Measurements from ENCODE around the gene OMP.

OMP gene

DNA sequence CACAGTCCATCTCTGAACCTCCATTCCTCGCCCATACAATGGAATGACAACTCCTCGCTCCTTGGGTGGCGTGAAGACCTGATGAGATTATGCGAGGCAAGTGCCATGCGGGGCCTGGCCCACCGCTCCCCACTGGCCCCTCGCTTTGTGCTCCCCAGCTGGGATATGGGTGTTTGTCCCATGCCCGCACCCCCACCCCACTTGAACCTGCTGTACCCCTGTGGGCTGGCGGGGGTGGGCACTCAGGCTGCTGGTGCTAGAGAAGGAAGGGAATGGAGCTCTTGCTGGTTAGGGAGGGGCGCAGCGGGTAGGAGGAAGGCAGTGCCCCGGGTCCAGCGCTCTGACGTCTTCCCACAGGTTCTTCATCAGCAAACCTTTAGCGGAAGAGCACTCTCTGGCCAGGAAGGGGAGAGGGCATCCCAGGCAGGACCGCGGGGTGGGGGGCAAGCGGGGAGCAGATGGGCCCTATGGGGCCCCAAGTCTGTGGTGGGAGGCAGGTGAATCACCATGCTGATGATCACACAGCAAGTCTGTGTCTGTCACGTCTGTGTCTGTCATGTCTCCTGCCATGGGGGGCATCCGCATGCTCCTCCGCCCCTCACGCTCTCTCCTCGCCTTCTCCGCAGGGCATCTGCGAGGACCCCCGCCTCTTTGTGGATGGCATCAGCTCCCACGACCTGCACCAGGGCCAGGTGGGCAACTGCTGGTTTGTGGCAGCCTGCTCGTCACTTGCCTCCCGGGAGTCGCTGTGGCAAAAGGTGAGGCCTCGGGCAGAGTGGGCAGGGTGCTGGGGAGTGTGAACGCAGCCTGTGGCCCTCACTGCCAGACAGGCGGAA lies 9.4 kb upstream of the OMP start:
- no peak for TF ChIP-seq ZNF433 (tag by site-specific recombination; IDR thresholded peaks at IDR 0.05; ENCODE audit: low read depth)
- TF ChIP-seq ZNF549 (tag by site-specific recombination; IDR thresholded peaks at IDR 0.05), result no peak
- TF ChIP-seq TCF7L2 (IDR thresholded peaks at IDR 0.05; ENCODE audit: borderline replicate concordance, low read depth, low read length), result no peak
- TF ChIP-seq ZNF660 (tag by site-specific recombination; IDR thresholded peaks at IDR 0.05), result no peak
- TF ChIP-seq ZNF473 (tag by site-specific recombination; IDR thresholded peaks at IDR 0.05), result no peak
- TF ChIP-seq, protein P1, sequence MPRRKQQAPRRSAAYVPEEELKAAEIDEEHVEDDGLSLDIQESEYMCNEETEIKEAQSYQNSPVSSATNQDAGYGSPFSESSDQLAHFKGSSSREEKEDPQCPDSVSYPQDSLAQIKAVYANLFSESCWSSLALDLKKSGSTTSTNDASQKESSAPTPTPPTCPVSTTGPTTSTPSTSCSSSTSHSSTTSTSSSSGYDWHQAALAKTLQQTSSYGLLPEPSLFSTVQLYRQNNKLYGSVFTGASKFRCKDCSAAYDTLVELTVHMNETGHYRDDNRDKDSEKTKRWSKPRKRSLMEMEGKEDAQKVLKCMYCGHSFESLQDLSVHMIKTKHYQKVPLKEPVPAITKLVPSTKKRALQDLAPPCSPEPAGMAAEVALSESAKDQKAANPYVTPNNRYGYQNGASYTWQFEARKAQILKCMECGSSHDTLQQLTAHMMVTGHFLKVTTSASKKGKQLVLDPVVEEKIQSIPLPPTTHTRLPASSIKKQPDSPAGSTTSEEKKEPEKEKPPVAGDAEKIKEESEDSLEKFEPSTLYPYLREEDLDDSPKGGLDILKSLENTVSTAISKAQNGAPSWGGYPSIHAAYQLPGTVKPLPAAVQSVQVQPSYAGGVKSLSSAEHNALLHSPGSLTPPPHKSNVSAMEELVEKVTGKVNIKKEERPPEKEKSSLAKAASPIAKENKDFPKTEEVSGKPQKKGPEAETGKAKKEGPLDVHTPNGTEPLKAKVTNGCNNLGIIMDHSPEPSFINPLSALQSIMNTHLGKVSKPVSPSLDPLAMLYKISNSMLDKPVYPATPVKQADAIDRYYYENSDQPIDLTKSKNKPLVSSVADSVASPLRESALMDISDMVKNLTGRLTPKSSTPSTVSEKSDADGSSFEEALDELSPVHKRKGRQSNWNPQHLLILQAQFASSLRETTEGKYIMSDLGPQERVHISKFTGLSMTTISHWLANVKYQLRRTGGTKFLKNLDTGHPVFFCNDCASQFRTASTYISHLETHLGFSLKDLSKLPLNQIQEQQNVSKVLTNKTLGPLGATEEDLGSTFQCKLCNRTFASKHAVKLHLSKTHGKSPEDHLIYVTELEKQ (tag by site-specific recombination; IDR thresholded peaks at IDR 0.05; ENCODE audit: borderline replicate concordance), result no peak
- TF ChIP-seq, protein P2, sequence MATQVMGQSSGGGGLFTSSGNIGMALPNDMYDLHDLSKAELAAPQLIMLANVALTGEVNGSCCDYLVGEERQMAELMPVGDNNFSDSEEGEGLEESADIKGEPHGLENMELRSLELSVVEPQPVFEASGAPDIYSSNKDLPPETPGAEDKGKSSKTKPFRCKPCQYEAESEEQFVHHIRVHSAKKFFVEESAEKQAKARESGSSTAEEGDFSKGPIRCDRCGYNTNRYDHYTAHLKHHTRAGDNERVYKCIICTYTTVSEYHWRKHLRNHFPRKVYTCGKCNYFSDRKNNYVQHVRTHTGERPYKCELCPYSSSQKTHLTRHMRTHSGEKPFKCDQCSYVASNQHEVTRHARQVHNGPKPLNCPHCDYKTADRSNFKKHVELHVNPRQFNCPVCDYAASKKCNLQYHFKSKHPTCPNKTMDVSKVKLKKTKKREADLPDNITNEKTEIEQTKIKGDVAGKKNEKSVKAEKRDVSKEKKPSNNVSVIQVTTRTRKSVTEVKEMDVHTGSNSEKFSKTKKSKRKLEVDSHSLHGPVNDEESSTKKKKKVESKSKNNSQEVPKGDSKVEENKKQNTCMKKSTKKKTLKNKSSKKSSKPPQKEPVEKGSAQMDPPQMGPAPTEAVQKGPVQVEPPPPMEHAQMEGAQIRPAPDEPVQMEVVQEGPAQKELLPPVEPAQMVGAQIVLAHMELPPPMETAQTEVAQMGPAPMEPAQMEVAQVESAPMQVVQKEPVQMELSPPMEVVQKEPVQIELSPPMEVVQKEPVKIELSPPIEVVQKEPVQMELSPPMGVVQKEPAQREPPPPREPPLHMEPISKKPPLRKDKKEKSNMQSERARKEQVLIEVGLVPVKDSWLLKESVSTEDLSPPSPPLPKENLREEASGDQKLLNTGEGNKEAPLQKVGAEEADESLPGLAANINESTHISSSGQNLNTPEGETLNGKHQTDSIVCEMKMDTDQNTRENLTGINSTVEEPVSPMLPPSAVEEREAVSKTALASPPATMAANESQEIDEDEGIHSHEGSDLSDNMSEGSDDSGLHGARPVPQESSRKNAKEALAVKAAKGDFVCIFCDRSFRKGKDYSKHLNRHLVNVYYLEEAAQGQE (tag by site-specific recombination; IDR thresholded peaks at IDR 0.05), result no peak
- no peak for TF ChIP-seq ZNF221 (tag by site-specific recombination; IDR thresholded peaks at IDR 0.05; ENCODE audit: borderline replicate concordance)
- TF ChIP-seq ZNF596 (tag by site-specific recombination; IDR thresholded peaks at IDR 0.05), result no peak
- no peak for TF ChIP-seq ZNF146 (tag by site-specific recombination; IDR thresholded peaks at IDR 0.05)
- no peak for TF ChIP-seq ZFP69B (tag by site-specific recombination; IDR thresholded peaks at IDR 0.05)
- TF ChIP-seq RBAK (tag by site-specific recombination; IDR thresholded peaks at IDR 0.05), result no peak
- TF ChIP-seq ZNF148 (tag by site-specific recombination; IDR thresholded peaks at IDR 0.05; ENCODE audit: borderline replicate concordance), result no peak
- no peak for TF ChIP-seq ZNF600 (tag by site-specific recombination; IDR thresholded peaks at IDR 0.05)
- TF ChIP-seq ZNF404 (tag by site-specific recombination; IDR thresholded peaks at IDR 0.05), result no peak
- TF ChIP-seq, protein P3, sequence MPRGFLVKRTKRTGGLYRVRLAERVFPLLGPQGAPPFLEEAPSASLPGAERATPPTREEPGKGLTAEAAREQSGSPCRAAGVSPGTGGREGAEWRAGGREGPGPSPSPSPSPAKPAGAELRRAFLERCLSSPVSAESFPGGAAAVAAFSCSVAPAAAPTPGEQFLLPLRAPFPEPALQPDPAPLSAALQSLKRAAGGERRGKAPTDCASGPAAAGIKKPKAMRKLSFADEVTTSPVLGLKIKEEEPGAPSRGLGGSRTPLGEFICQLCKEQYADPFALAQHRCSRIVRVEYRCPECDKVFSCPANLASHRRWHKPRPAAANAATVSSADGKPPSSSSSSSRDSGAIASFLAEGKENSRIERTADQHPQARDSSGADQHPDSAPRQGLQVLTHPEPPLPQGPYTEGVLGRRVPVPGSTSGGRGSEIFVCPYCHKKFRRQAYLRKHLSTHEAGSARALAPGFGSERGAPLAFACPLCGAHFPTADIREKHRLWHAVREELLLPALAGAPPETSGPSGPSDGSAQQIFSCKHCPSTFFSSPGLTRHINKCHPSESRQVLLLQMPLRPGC (tag by site-specific recombination; IDR thresholded peaks at IDR 0.05), result no peak
- no peak for TF ChIP-seq ZNF23 (tag by site-specific recombination; IDR thresholded peaks at IDR 0.05; ENCODE audit: borderline replicate concordance)
- no peak for TF ChIP-seq ZSCAN30 (tag by site-specific recombination; IDR thresholded peaks at IDR 0.05)
- TF ChIP-seq YY1 (tag by site-specific recombination; IDR thresholded peaks at IDR 0.05), result no peak
- no peak for TF ChIP-seq ZNF830 (tag by site-specific recombination; IDR thresholded peaks at IDR 0.05; ENCODE audit: low read depth)
- no peak overlapping the region for H3K27ac ChIP-seq (ENCODE audit: extremely low read depth, low read depth, low read length)
- no peaks in the 10 kb centered on the region for H3K4me1 ChIP-seq (ENCODE audit: control insufficient read depth, insufficient read depth, low read length)
- H3K9me3 ChIP-seq (ENCODE audit: control insufficient read depth, insufficient read depth, low read depth, low read length), result no peaks in the 10 kb centered on the region
- no peak overlapping the region for H3K4me3 ChIP-seq (ENCODE audit: low read depth, low read length)
- POLR2A ChIA-PET, result no interaction called here
- CTCF ChIA-PET, result interaction anchor here (0.7 to 4.1 kb wide), 9 partner anchors 8 to 526 kb away, joined by 3 to 61 read pairs (median 15); no protein-coding TSS in a partner anchor
- no peaks in the 10 kb centered on the region for H3K36me3 ChIP-seq (ENCODE audit: control insufficient read depth in 2 of 2, insufficient read depth in 1 of 2, low read length in 2 of 2)
